ENCODE results near the gene ZNF81. TPM values are rescaled to one million over a fixed set of nuclear protein-coding genes. Genes with fewer than 3 reads are reported as not detected.
"Not testable (repeated sequence)": the region's sequence is repeated elsewhere in the genome, so short reads cannot be mapped to it uniquely, and the experiment has no call there.

ZNF81 gene
- total RNA-seq: 5.3 TPM
- long read RNA-seq, partial matches to known transcripts: 0 of 2 reads
- long read RNA-seq, other reads (novel, unspliced or antisense): 2 of 2 reads

- ATAC-seq (ENCODE audit: poor library complexity): peak; percentile 98
- DNase-seq: peak; percentile 97
- intact Hi-C loops (cut with DNase I): loop anchor here (10.0 kb wide), 1 partner anchor 188 kb away; no protein-coding TSS in a partner anchor
Observed at GRCh38 chrX:47836164-47837072, at the start of gene ZNF81. Gene ZNF81 (plus strand): TSS chrX:47836902. CDS start chrX:47846268, 9,366 bp downstream.

- peak; percentile 80 for ATAC-seq (ENCODE audit: poor library complexity)
- intact Hi-C loops (cut with DNase I): no loop called here
- no peak for DNase-seq
Observed at GRCh38 chrX:47796433-47796906, 40.2 kb upstream of the ZNF81 start.

DNA sequence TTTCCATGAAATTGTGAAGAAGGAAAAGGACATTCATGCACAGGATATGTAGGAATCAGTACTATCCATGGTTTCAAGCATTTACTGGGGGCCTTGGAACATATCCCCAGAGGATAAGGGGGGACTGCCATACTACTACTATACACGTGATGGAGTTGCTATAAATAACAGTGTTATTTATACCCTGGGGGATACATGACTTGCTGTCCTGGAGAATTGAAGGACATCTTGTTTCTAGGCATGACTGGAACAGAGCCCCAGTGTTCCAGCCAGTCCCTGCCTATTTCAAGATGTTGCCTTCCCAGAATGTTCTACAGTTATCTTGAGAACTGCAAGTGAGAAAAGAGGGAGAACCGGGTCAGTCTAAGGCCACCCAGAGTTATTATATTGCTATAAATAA lies 39.6 kb upstream of the ZNF81 start:
- intact Hi-C loops (cut with DNase I): no loop called here
- ATAC-seq (ENCODE audit: poor library complexity) (peak; percentile 92), DNase-seq (no peak)

- no peak for DNase-seq
- intact Hi-C loops (cut with DNase I): no loop called here
- ATAC-seq (ENCODE audit: poor library complexity): peak; percentile 41
Observed at GRCh38 chrX:47798861-47799260, 37.8 kb upstream of the ZNF81 start.

DNA sequence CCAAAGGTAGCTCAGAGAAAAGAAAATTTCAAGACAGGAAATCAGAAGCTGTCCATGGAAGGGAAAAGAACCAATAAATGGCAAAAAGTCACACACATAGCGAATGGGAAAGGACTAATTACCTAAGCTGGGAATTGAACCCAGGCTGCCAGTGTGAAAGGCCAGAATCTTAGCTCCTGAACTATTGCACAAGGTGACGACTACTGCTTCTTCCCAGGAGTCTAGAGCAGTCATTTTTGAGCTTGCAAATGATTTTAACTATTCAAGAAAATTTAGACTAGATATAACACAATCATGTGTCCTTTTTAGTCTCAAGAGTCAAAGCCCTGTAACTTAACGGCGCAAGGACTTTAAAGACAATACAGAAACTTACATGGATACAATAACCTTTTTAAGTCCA lies 34.1 kb upstream of the ZNF81 start:
- intact Hi-C loops (cut with DNase I): no loop called here
- no peak for ATAC-seq (ENCODE audit: poor library complexity)
- DNase-seq: no peak

DNA sequence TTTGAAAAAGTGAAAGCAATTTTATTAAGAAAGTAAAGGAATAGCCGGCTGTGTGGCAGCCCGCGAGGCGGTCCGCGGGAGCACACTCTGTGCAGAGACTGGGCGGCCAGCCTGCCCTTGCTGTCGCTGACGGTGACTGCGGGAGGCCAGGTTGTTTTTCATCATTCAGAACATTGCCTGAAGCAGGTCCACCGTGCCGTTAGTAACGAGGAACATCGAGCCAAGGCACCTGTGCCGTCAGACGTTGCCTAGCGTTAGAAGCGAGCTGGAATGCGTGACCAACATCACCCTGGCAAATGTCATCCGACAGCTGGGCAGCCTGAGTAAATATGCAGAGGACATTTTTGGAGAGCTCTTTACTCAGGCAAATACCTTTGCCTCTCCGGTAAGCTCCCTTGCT lies 33.6 kb upstream of the ZNF81 start:
- intact Hi-C loops (cut with DNase I): not testable (repeated sequence)
- ATAC-seq (ENCODE audit: poor library complexity): peak; percentile 71
- DNase-seq: peak; percentile 41

- intact Hi-C loops (cut with DNase I): no loop called here
- DNase-seq (no peak), ATAC-seq (ENCODE audit: poor library complexity) (no peak)
Observed at GRCh38 chrX:47804315-47804714, 32.4 kb upstream of the ZNF81 start.

DNA sequence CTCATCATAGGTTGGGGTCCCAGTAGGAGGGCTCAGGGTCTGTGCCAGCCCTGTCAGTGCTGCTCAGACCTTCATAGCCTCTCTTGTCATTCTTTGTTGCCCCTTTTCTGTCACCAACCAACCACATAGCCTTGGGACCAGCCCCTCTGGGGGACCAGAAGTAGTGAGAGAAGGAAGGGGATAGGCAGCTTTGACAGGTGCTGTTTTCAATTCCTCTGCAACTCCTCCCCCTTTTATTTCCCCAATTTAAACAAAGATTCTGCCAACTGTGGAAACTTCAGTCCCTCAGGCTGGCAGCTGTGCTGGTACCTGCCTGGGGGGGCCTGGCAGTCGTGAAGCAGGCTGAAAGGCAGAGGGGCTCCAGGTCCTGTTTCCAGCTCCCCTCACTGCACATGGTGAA lies 30.9 kb upstream of the ZNF81 start:
- DNase-seq; intact Hi-C loops (cut with DNase I); ATAC-seq (ENCODE audit: poor library complexity): not testable (repeated sequence)

- intact Hi-C loops (cut with DNase I); DNase-seq: not testable (repeated sequence)
- peak; percentile 44 for ATAC-seq (ENCODE audit: poor library complexity)
Observed at GRCh38 chrX:47806415-47807271, 30.1 kb upstream of the ZNF81 start.

- DNase-seq; intact Hi-C loops (cut with DNase I): not testable (repeated sequence)
- peak; percentile 9 for ATAC-seq (ENCODE audit: poor library complexity)
Observed at GRCh38 chrX:47807272-47807538, 29.5 kb upstream of the ZNF81 start.

DNA sequence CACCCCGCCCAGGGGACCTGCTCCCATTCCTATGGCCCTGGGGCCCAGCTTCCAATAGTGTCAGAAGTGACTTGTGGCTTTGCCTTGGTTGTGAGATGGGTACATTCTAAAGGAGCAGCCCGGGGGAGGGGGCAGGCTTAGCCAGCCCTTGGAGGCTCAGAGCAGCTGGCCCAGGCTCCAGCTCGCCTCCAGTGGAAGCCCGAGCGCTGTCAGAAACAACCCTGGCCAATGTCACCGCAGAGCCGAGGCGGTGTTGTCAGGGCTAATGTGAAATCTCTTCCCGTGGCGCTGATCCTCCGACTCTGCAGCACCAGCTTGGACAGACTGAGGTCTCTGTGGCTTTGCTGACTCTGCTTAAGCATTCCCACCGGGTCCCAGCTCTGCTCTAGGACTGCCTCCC lies 29.2 kb upstream of the ZNF81 start:
- ATAC-seq (ENCODE audit: poor library complexity): peak; percentile 69
- intact Hi-C loops (cut with DNase I): no loop called here
- peak; percentile 35 for DNase-seq

- intact Hi-C loops (cut with DNase I): no loop called here
- DNase-seq: no peak
- ATAC-seq (ENCODE audit: poor library complexity): no peak
Observed at GRCh38 chrX:47808904-47809788, 27.6 kb upstream of the ZNF81 start.

- no peak for DNase-seq
- peak; percentile 55 for ATAC-seq (ENCODE audit: poor library complexity)
- intact Hi-C loops (cut with DNase I): no loop called here
Observed at GRCh38 chrX:47814851-47815250, 21.9 kb upstream of the ZNF81 start.

DNA sequence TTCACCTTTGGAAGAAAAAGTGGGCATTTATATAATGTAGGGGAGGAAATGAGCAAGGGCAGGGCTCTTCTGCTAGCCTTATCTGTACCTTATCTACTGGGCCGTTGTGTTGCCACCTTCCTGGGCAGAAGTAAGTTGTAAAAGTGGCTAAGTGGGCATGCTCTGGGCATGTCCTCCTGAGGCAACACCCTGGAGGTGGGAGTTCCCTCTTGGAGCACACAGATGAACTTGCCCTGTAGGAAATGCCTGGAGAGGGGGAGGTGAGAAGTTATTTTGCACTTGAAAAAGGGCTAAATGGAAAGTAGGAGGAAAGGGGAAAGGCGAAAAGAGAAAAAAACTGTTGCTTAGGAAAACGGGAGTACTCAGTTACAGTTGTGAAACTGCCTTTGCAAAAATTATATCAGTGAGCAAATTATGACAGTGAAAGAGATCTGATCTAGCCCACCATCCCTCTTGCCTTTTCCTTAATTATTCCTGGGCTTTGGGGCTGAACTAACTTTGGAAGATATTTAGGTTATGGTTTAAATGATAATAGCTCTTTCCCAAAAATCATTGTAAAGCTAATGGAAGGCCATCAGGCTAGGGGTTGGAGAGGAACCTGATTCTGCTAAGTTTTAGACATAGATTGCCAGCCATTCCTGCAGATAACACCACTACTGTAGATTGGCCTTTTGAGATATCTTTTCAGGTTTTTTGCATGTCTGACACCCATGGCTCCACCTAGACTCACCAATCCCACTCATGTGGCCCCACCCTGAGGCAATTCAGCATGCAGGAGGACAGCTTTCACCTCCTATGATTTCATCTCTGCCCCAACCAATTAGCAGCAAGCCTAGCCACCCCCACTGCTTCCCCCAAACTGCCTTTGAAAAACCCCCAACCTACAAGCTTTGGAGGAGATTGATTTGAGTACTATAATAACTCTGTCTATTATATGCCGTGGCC lies 20.5 kb upstream of the ZNF81 start:
- intact Hi-C loops (cut with DNase I): no loop called here
- DNase-seq: no peak
- ATAC-seq (ENCODE audit: poor library complexity): no peak

- no peak for ATAC-seq (ENCODE audit: poor library complexity)
- DNase-seq: no peak
- intact Hi-C loops (cut with DNase I): no loop called here
Observed at GRCh38 chrX:47817421-47817820, 19.3 kb upstream of the ZNF81 start.

DNA sequence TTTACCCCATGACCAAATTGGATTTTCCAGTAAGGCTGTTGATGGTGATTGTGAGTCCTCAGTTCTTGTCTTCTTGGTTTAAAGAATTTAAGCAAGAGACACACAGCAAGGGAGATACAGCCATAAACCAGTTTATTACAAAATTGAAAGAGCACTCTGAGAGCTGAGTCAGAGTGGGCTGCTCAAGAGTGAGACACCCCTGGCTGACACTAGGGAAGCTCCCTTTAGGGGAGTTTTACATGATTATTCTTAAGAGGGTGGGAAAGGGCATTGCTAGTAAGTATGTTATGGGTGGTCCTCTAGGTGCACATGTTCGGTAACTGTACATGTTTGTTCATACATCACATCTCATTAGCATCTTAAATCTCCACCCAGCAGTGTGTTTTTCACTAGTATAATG lies 18.8 kb upstream of the ZNF81 start:
- ATAC-seq (ENCODE audit: poor library complexity): no peak
- intact Hi-C loops (cut with DNase I): no loop called here

DNA sequence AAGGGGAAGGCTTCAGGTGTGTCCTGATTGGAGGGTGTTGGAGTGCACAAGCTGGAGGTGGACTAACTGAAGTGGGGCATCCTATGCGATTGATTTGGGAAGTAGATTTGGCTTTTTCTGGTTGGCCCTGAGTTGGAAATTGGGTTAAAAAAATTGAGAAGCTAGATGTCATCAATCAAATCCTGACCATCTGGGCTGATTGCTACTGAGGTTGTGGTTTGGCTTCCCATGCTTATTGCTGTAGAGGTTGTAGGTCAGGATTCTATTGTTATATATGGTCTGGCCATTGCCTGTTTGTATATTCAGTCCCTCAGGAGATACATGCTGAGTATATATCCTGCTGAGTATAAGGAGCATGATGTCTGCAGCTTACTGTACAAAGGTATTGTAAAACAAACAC lies 7.7 kb upstream of the ZNF81 start:
- no peak for DNase-seq
- ATAC-seq (ENCODE audit: poor library complexity): no peak
- intact Hi-C loops (cut with DNase I): no loop called here

More for the DNA sequence above, 18.8 kb upstream of the ZNF81 start:
- DNase-seq: no peak

All from Right ventricle myocardium superior (tissue), 1 donor.